ENCODE data around the gene PIEZO2. TPM values are rescaled to one million over a fixed set of nuclear protein-coding genes. Genes with fewer than 3 reads are reported as not detected.
"Not testable (repeated sequence)": the region's sequence is repeated elsewhere in the genome, so short reads cannot be mapped to it uniquely, and the experiment has no call there.

PIEZO2 gene
- total RNA-seq, 1 donor from 2014 or later = 5.3 TPM

DNA sequence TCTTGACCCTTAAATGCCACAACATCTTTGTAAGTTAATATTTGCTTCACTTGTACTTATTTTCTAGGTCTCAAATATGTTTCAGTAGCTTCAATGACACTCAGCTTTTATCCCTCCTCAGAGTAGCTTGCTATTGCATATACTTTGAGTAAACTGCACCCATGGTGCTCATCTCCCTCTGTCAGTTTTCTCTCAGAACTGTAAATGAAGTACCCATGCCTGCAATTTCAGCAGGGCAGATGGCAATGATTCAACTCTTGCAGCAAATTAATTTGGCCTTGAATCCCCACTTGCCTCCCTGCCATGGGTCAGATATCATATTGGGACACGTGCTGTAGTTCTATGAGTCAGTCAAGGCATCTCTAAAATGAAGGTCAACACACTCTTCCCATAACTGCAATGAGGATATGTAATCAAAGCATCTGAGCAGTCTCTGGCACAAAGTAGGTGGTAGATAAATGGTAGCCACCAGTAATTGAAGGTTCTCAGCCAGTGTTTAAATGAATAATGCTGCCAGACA, 225.8 kb downstream of the PIEZO2 start:
- Histone ChIP-seq H3K9ac (ENCODE audit: low read length) (no peak overlapping the region), H3K9me3 (ENCODE audit: insufficient read depth, low read depth, low read length) (no peaks in the 10 kb centered on the region), H3K4me2 (ENCODE audit: low read length) (no peak overlapping the region), H3K79me2 (ENCODE audit: insufficient read depth, low read length) (no peaks in the 10 kb centered on the region), H3K4me1 (ENCODE audit: insufficient read depth, low read length) (peaks cover 29% of the 10 kb centered on the region), H2AFZ (ENCODE audit: low read depth, low read length) (no peak overlapping the region), H3K4me3 (ENCODE audit: insufficient read depth, low read depth, low read length) (no peak overlapping the region), H3K36me3 (ENCODE audit: insufficient read depth, low read length) (no peaks in the 10 kb centered on the region), H4K20me1 (ENCODE audit: insufficient read depth, low read length) (no peaks in the 10 kb centered on the region), H3K27me3 (ENCODE audit: insufficient read depth, low read length) (no peaks in the 10 kb centered on the region), H3K27ac (ENCODE audit: low read depth, low read length) (no peak overlapping the region)
- no peak overlapping the region for H3K4me3 Mint-ChIP-seq (ENCODE audit: unreplicated experiment)
- H3K4me1 Mint-ChIP-seq (ENCODE audit: low read depth, unreplicated experiment) = peaks cover 47% of the 10 kb centered on the region
- no peaks in the 10 kb centered on the region for H3K9me3 Mint-ChIP-seq (ENCODE audit: unreplicated experiment)
- TF ChIP-seq, protein P1, sequence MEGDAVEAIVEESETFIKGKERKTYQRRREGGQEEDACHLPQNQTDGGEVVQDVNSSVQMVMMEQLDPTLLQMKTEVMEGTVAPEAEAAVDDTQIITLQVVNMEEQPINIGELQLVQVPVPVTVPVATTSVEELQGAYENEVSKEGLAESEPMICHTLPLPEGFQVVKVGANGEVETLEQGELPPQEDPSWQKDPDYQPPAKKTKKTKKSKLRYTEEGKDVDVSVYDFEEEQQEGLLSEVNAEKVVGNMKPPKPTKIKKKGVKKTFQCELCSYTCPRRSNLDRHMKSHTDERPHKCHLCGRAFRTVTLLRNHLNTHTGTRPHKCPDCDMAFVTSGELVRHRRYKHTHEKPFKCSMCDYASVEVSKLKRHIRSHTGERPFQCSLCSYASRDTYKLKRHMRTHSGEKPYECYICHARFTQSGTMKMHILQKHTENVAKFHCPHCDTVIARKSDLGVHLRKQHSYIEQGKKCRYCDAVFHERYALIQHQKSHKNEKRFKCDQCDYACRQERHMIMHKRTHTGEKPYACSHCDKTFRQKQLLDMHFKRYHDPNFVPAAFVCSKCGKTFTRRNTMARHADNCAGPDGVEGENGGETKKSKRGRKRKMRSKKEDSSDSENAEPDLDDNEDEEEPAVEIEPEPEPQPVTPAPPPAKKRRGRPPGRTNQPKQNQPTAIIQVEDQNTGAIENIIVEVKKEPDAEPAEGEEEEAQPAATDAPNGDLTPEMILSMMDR (IDR thresholded peaks at IDR 0.05; ENCODE audit: insufficient read depth, low read depth, low read length) = no peak
- TF ChIP-seq EZH2 (IDR thresholded peaks at IDR 0.05; ENCODE audit: insufficient read depth, low read length) = no peak
- FAIRE-seq (peak; percentile 43), DNase-seq (ENCODE audit: low read depth) (peak; percentile 19)
- H3K36me3 Mint-ChIP-seq (ENCODE audit: low read depth, unreplicated experiment) = no peaks in the 10 kb centered on the region
- H3K27ac Mint-ChIP-seq (ENCODE audit: unreplicated experiment) = peak overlapping the region; percentile 15
- H3K27me3 Mint-ChIP-seq (ENCODE audit: low read depth, unreplicated experiment) = peaks cover 1% of the 10 kb centered on the region

- Histone ChIP-seq H3K36me3 (ENCODE audit: insufficient read depth, low read length) (no peaks in the 10 kb centered on the region), H3K4me2 (ENCODE audit: low read length) (no peak overlapping the region), H3K27ac (ENCODE audit: low read depth, low read length) (no peak overlapping the region), H3K4me3 (ENCODE audit: insufficient read depth, low read depth, low read length) (no peak overlapping the region), H3K79me2 (ENCODE audit: insufficient read depth, low read length) (no peaks in the 10 kb centered on the region), H3K27me3 (ENCODE audit: insufficient read depth, low read length) (no peaks in the 10 kb centered on the region), H2AFZ (ENCODE audit: low read depth, low read length) (no peak overlapping the region), H4K20me1 (ENCODE audit: insufficient read depth, low read length) (no peaks in the 10 kb centered on the region), H3K9me3 (ENCODE audit: insufficient read depth, low read depth, low read length) (no peaks in the 10 kb centered on the region), H3K9ac (ENCODE audit: low read length) (no peak overlapping the region), H3K4me1 (ENCODE audit: insufficient read depth, low read length) (peaks cover 24% of the 10 kb centered on the region)
- Mint-ChIP-seq H3K27me3 (ENCODE audit: low read depth, unreplicated experiment) (peaks cover 1% of the 10 kb centered on the region), H3K9me3 (ENCODE audit: unreplicated experiment) (no peaks in the 10 kb centered on the region), H3K27ac (ENCODE audit: unreplicated experiment) (no peak overlapping the region), H3K4me3 (ENCODE audit: unreplicated experiment) (no peak overlapping the region), H3K4me1 (ENCODE audit: low read depth, unreplicated experiment) (peaks cover 44% of the 10 kb centered on the region), H3K36me3 (ENCODE audit: low read depth, unreplicated experiment) (no peaks in the 10 kb centered on the region)
- DNase-seq (ENCODE audit: low read depth) (no peak), FAIRE-seq (no peak)
- TF ChIP-seq, protein P1 (IDR thresholded peaks at IDR 0.05; ENCODE audit: insufficient read depth, low read depth, low read length) = no peak
- TF ChIP-seq EZH2 (IDR thresholded peaks at IDR 0.05; ENCODE audit: insufficient read depth, low read length) = no peak
Measured at GRCh38 chr18:10923141-10923540, 226.2 kb downstream of the PIEZO2 start.

DNA sequence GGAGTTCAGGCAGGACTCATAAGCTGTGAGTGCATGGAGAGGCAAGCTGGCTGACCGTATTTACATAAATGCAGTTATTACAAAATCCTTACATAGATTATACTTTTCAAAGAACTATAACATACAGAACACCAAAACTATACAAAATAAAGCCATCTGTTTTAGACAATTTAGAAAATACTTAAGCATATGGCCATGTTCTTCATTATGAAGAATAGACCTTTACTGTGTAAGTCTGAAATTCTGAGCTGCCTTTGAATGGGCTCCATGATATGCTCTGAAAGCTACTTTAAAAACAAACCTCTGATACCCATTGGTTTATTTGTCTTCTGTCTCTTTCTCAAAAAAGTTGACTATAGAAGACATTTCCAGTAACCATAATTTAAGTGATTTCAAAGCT, 226.7 kb downstream of the PIEZO2 start:
- H3K4me3 Mint-ChIP-seq (ENCODE audit: unreplicated experiment); H3K4me3 ChIP-seq (ENCODE audit: insufficient read depth, low read depth, low read length); H3K27ac Mint-ChIP-seq (ENCODE audit: unreplicated experiment); H3K4me2 ChIP-seq (ENCODE audit: low read length); H4K20me1 ChIP-seq (ENCODE audit: insufficient read depth, low read length); H3K27me3 Mint-ChIP-seq (ENCODE audit: low read depth, unreplicated experiment); H3K27ac ChIP-seq (ENCODE audit: low read depth, low read length); H3K9ac ChIP-seq (ENCODE audit: low read length); H3K9me3 ChIP-seq (ENCODE audit: insufficient read depth, low read depth, low read length); H3K36me3 Mint-ChIP-seq (ENCODE audit: low read depth, unreplicated experiment); H3K9me3 Mint-ChIP-seq (ENCODE audit: unreplicated experiment); H2AFZ ChIP-seq (ENCODE audit: low read depth, low read length); H3K27me3 ChIP-seq (ENCODE audit: insufficient read depth, low read length); DNase-seq (ENCODE audit: low read depth); H3K79me2 ChIP-seq (ENCODE audit: insufficient read depth, low read length); H3K36me3 ChIP-seq (ENCODE audit: insufficient read depth, low read length): not testable (repeated sequence)
- peak; percentile 49 for FAIRE-seq
- H3K4me1 ChIP-seq (ENCODE audit: insufficient read depth, low read length) = peaks cover 20% of the 10 kb centered on the region
- peaks cover 40% of the 10 kb centered on the region for H3K4me1 Mint-ChIP-seq (ENCODE audit: low read depth, unreplicated experiment)

DNA sequence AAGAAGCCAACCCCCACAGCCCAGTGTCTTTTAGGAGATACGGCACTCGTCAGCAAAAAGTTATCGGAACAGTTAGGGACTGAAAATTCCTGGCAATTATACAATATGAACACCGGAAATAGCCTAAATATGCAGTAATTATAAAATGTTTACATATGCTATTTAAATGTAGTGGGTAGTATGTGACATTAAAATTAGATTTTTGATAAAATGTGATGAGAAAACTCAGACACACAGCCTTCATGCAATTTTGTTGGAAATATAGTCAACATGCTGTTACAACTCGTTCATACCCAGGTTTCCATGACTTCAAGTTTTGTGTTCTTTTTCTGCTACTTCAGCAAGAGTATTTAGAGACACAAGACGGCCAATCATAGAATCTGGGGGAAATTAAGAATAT, 229.1 kb downstream of the PIEZO2 start:
- not testable (repeated sequence) for FAIRE-seq; H3K36me3 Mint-ChIP-seq (ENCODE audit: low read depth, unreplicated experiment); H3K4me3 ChIP-seq (ENCODE audit: insufficient read depth, low read depth, low read length); H3K79me2 ChIP-seq (ENCODE audit: insufficient read depth, low read length); H3K36me3 ChIP-seq (ENCODE audit: insufficient read depth, low read length); H2AFZ ChIP-seq (ENCODE audit: low read depth, low read length); H3K9me3 Mint-ChIP-seq (ENCODE audit: unreplicated experiment); H3K27me3 Mint-ChIP-seq (ENCODE audit: low read depth, unreplicated experiment); H3K9ac ChIP-seq (ENCODE audit: low read length); H3K27ac ChIP-seq (ENCODE audit: low read depth, low read length); H3K27me3 ChIP-seq (ENCODE audit: insufficient read depth, low read length); H3K27ac Mint-ChIP-seq (ENCODE audit: unreplicated experiment); H3K9me3 ChIP-seq (ENCODE audit: insufficient read depth, low read depth, low read length); H3K4me3 Mint-ChIP-seq (ENCODE audit: unreplicated experiment); DNase-seq (ENCODE audit: low read depth); H3K4me2 ChIP-seq (ENCODE audit: low read length); H3K4me1 ChIP-seq (ENCODE audit: insufficient read depth, low read length); H4K20me1 ChIP-seq (ENCODE audit: insufficient read depth, low read length)
- H3K4me1 Mint-ChIP-seq (ENCODE audit: low read depth, unreplicated experiment) = peaks cover 17% of the 10 kb centered on the region
